IPS-11a (cell line): Measurements from ENCODE around the gene TMPRSS5.
"Not testable (repeated sequence)": the region's sequence is repeated elsewhere in the genome, so short reads cannot be mapped to it uniquely, and the experiment has no call there.

Experiments
- H3K4me3 ChIP-seq: one replicate; pipeline ENCODE4 v1.5.1; 2013; ENCODE audit warnings: low read depth, low read length, control low read depth

The TMPRSS5 gene

DNA sequence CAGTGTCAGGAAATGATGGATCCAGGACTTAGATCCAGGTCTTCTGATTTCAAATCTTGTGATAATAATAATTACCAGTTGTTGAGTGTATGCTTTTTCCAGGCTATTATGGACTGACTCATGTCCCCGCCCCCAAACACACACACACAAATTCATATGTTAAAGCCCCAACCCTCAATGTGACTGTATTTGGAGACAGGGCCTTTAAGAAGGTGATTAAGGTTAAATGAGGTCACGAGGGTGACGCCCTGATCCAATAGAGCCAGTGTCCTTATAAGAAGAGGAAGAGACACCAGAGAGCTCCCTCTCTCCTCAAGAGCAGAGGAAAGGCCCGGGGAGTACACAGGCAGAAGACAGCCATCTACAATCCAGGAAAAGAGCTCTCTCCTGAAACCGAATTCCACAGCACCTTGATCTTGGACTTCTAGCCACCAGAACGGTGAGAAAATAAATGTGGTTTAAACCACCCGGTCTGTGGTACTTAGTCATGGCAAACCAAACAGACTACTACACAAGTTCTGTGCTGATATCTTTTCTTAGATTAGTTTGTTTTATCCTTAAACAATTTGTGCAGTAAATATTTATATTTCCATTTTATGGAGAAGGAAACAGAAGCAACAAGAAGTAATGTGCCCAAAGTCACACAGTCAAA lies 8.2 kb downstream of the TMPRSS5 start:
- H3K4me3 ChIP-seq = no peak overlapping the region

DNA sequence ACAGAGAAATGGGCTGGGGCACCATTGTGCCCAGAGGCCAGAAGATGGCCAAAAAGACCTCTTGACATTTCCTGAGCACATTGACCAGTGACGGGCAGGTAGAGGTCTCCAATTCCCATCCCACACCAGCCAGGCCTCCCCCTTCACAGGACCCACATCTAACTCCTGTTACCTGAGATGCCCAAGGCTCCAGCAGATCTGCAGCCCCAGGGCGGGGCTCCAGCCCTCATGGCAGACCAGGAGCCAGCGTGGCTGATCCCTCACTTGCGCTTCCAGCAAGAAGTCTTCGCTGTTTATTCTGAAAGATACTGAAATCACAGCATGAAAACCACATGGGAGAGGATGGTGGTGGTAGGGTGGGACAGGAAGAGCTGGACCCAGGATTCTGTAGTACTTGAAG lies 9.0 kb downstream of the TMPRSS5 start:
- H3K4me3 ChIP-seq = no peak overlapping the region

DNA sequence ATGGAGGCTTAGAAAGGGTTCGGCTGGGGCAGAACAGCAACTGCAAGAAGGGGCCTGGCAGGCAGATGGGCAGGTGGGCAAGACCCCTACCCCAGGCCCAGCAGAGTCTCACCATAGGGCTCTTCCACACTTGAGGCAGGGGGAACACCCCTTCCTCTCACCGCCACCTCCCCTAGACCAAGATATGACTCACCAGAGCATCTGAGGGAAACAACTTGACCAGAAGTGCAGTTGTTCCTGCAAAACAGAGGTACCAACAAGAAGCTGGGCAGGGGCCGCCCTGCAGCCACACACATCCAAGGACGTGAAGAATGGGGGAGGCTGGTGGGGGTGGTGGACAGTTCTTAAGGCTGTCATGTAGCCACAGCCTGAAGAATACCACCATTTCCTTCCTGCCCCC lies 10.9 kb downstream of the TMPRSS5 start:
- no peak overlapping the region for H3K4me3 ChIP-seq

DNA sequence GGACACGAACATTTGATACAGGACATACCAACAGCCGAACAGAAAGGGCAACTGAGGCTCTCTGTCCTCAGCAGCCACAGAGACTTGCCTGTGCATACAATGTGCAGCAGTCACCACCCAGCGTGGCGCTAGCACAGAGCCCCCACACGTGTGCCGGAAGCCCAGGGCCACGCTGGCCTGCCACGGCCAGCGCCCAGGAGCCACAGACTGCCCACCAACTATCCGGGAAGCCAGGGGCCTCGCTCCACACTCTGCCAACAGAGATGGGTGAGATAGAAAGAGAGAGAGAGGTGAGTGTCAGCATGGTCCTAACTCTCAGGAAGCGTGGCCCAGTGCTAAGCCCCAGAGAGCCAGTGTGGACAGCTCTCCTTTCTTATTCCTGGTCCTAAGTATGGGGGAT lies 11.7 kb downstream of the TMPRSS5 start:
- no peak overlapping the region for H3K4me3 ChIP-seq

DNA sequence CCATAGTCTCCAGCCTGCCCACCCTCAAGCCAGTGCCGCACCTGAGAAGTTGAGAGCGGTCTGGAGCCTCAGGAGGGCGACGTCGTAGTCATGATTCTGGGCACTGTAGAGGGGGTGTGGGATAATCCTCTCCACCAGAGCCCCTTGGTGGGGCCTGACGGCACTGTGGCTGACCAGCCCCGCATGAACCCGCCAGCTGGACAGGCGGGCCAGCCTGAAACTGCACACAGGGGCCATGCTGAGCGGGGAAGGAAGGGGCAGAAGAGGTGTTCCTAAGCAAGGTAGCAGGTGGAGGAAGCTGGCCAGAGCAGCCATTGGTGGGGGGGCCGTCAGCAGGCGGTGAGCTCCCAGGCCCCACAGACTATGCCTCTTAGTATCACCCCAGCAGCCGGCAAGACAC lies 13.1 kb downstream of the TMPRSS5 start:
- H3K4me3 ChIP-seq = no peak overlapping the region

DNA sequence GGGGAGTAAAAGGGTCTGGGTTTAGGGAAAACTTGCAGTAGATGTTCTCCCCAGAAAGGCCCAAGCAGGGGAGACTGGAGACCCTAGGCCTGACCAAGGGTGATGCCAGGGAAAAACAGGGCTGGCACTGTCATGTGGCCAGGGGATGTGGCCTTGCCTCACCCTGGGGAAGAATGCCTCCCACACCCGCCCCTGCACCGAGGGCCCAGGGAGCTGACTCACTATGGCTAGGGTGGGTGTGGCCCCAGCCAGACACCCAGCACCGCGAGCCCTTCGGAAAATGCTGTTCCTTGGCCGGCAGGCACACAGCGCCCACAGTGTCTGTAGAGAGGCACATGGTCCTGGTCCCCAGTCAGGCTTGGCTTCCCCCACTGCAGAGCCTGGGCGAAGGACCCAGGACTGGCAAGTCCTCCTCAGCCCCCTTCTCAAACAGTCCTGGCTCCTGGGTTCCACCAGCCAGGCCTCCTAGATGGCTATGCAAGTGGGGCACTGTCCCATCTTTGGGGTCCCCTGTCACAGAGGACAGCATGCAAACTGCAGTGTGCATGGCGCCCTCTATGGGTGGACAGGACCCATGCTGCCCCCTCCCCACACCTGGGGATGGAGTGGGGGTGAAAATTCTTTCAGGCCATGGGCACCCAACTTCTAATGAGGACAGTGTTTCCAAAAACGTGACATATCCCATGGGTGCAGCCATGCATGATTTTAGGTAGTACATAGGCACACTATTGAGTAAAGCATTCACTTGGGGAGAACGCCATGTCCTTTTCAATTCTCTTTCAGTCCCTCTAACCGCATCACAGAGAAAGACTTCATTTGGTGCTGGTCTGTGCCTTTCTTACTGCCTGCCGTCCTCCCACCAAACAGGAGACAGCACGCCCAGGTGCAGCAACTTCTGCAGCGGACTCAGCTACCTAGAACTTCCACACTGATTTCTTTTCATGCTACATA lies 15.2 kb downstream of the TMPRSS5 start:
- H3K4me3 ChIP-seq = no peak overlapping the region

DNA sequence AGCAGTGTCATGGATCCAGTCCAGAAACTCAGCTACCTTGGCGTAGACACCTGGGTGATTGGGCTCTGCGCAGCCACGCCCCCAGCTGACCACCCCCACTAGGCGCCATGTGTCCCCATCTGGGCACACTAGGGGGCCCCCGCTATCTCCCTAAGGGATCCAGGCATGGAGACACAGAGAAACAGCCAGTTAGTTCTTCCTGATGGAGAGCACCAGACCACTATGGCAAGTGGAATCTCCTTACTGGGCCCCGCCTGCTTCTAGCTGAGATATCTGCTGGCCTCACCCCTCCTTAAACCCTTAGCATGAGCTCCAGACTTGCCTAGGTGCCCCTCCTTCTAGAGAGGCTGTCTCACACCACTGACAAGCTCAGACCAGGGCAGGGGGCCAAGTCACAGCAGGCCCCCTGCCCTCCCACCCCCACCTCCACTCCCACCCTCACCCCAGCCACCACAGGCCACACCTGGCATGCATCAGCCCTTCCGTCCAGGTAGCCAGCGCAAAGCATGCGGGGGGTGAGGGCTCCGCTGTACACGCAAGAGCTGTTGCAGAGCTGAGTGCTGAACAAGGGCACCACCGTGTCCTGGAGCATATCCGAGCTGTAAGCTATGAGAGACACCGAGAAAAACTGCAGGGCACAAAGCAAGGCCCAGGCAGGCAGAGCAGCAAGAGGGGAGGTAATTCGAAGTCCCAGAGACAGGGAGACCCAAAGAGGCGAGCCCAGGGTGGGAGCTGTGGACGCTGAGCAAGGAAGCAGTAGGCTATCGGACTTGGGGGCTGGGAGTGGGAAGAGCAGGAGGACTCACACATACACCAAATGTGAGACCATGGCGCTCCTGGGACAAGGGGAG lies 16.1 kb downstream of the TMPRSS5 start:
- H3K4me3 ChIP-seq = no peak overlapping the region

DNA sequence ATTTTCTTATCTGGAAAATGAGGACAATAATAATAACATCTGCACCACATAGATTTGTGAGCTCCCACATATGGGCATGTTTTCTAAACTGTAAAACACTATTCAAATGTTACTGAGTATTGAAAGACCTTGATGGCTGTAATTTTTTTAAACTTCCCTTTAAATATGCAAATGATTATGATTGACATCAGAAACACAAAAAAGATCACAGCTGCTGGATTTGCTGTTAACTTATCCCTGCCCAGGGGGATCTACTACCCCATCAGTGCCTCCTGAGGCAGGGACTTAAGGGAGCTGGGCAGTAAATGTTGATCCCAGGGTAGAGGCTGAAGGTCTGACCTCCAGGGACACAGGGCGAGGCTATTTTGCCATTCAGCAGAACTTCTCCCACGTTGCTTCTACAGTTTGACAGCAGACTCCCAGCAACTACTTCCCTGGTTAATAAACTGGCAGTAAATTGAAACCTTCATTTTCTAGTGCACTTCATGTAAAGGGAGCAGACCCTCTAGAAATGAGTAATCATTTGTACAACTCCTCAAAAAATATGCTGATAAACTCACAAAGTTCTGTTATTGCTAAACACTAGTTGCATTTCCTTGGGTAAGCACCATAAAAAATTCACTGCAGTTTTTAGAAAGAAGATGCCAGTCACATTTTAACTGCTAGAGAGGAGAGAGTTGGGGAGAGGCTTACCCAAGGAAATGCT lies 20.3 kb downstream of the TMPRSS5 start:
- H3K4me3 ChIP-seq = no peak overlapping the region

DNA sequence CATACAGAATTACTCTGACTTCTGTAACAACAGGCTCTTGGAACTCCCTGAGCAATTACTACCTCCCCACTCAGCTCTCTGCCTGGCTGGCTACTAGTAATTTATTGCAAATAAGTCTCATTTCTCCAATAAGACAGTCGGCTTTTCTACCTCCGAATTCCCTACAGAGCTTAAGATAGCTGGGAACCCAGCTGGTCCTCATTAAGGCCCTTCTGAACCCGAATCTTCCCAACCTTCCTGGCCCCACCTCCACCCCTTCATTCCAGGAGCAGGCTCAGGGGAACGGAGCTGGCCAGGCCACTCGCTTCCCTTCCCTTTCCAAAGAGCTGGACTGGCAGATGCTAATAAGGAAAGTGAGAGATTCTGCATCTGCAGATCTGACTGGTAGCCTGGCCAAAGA lies 21.6 kb downstream of the TMPRSS5 start:
- no peak overlapping the region for H3K4me3 ChIP-seq

DNA sequence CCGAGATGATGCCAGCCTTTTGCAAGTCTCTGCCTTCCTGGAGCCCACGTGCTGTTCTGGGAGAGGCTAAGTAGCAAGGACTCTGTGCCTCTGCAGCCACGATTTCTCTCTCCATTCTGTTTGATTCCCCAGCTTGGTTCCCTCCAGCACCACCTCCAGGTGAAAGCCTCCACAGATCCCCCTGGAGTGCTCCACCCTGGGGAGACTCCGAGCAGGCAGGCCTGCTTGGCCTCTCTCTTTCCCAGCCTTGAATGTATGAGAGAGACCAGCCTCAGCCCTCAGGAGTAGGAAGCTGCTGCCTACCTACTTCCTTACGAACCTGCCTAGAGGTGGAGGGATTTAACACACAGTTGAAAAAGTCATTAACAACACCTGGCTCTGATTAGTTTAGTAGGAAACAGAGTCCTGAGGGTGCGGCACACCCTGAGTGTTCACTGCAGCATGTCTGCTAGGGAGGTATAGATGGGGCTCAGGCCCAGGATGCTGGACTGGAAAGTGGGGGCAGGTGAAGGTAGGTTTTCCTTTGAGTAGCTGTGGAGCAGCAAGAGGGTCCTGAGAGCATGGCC lies 22.5 kb downstream of the TMPRSS5 start:
- no peak overlapping the region for H3K4me3 ChIP-seq

DNA sequence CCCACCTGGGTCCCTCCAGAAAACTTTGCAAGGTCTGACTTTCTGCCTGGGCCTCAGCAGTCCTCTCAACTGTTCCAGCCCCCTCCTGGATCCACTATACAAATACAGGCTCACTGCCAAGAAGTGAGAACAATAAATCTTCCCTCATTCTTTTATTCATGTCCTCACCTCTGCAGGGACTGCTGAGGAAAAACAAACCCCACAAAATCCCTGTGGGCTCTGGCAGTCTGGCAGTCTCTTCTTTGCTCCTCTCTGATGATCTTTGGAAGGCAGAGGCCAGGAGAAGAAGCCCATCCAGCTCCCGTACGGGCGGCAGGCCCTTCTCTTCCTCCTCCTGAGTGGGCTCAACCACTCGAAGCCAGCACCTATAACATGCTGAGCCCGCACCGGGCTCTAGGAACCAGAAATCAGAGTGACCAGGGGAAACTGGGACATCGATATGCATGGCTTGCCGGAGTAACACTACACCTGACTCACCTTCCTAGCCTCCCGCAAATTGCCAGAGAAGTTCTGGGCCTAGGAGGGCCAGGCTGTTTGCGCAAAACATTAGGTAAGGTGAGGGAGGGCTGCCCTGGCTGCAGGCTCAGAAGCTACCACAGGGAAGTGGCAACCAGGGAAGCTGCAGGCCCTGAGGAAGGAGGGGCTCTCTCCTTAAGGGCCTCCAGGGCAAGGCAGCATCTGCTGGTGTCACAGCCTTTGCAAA lies 24.2 kb downstream of the TMPRSS5 start:
- H3K4me3 ChIP-seq = no peak overlapping the region

DNA sequence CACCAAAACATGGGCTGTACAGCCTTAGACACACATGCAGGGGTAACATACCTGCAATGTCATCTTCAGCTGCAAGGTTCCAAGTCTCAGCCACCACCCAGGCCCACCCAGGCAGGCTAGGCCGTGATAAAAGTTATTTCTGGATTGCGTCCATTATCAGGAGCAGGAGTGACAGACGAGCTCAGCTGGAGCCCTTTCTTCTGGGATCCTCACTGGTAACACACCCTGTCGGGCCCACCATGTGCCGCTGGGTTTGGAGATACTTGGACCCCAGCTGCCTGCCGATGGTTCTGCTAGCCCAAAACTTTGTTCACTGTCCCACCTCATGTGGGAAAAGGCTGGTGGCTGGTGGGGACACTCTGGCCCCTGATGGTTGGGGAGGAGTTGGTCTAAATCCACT lies 24.8 kb downstream of the TMPRSS5 start:
- H3K4me3 ChIP-seq = no peak overlapping the region

DNA sequence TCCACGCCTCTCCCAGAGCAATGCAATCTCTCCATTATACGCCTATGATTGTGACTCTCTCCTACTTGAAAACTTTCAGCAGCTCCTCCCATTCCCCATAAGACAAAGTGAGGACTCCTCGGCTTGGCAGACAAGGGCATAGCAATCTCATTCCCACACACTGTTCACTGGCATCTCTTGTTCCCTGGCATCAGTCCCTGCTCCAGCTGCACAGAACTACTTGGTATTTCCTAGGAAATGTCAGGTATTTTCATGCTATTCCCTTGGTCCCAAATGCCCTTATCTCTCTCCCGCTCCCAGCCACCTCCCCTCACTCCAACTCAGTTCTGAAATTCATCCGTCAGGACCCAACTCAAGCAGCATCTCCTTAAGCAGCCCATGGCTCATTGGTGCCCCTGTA lies 28.4 kb downstream of the TMPRSS5 start:
- H3K4me3 ChIP-seq = no peak overlapping the region

DNA sequence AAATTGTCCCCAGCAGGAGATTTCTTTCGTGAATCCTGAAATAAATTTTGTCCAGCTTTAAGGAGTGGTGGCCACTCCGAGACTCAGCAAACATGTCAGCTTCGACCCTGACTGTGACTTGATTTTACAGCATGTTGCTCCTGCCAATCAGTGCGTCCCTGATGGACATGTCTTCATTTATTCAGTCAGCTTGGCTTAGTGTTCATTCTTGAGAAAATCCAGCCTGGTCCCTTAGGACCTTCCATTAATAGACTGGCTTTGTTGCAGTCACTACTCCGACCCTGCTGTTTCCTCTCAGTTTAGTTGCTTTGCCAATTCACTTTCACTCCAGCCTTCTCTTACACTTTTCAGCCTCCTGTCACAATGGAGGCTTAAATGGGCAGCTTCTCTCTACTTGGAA lies 30.5 kb downstream of the TMPRSS5 start:
- no peak overlapping the region for H3K4me3 ChIP-seq

DNA sequence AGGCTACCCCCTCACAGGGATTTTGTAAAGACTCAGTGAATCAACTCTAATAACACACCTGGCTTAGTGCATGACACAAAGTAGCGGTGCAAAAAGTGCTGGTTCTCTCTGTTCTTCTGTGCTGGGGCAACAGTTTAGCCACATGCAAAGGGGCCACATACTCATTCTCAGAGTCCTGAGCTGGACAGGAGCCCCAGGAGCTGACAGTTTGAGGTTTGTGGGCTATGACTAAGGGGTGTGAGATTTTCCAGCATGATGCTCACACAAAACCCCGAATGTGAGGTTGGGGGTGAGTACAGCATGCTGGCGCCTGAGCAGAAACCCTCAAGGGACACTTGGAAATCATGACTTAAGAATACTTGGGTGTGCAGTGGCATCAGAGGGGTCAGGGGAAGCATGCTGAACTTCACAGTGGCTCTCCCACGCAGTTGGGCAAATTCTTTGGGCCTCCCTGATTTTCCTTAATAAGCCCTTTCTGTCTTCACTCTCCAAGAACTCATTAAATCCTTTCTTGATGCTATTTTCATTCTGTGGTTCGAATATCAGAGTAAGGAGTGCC lies 31.0 kb downstream of the TMPRSS5 start:
- H3K4me3 ChIP-seq = no peak overlapping the region

DNA sequence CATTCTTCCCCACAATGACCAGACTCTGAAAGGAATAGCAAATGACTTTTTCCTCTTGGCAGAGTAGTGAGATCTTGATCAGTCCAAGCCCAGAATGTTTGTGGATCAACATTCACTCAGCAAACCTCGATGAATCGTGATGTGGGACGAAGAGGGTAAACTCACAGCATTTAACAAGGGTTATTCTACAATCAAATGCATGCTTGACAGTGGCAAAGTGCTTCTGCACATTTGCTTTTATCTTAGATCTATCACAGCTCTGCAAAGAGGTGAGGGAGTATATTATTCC lies 31.8 kb downstream of the TMPRSS5 start:
- no peak overlapping the region for H3K4me3 ChIP-seq

DNA sequence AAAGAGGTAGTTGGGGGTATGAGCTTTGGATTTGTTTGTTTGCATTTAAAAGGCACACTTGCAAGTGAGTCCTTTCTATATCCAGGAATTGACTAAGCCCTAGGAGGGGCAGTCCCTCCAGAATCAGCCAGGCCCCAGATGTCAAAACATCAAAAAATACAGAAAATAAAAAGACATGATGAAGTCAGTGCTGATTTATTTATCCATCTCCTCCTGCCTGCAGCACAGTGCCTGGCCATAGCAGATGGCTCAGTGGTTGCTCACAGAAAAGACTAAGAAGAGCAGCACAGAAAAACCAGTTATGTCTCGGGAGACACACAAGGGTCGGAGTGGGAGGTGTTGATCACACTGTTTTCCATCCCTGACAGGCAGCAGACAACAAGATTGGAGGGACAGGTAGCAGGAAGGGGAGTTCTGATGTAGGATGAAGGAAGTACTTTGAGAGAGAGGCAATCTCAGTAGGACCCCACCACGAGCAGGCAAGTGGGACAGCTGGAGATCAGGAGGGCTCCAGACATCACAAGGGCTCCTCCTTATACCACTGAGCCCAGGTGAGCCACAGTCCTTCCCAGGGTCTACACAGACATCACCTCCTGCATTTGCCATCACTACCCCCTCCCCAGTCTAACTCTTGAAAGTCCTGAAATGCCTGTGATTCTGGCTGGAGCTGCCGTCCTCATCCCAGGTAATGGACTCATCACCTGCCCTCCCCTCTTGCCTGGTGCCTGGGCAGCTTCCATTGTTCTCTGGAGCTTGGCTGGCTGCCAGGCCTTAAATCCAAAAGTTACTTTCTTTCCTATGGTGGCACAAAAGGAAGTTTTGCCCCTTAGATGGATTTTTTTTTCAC lies 32.3 kb downstream of the TMPRSS5 start:
- no peak overlapping the region for H3K4me3 ChIP-seq

DNA sequence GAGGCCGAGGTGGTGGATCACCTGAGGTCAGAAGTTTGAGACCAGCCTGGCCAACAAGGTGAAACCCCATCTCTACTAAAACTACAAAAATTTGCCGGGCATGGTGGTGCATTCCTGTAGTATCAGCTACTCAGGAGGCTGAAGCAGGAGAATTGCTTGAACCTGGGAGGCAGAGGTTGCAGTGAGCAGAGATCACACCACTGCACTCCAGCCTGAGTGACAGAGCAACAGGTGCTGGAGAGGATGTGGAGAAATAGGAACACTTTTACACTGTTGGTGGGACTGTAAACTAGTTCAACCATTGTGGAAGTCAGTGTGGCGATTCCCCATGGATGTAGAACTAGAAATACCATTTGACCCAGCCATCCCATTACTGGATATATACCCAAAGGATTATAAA lies 34.2 kb downstream of the TMPRSS5 start:
- H3K4me3 ChIP-seq = not testable (repeated sequence)

DNA sequence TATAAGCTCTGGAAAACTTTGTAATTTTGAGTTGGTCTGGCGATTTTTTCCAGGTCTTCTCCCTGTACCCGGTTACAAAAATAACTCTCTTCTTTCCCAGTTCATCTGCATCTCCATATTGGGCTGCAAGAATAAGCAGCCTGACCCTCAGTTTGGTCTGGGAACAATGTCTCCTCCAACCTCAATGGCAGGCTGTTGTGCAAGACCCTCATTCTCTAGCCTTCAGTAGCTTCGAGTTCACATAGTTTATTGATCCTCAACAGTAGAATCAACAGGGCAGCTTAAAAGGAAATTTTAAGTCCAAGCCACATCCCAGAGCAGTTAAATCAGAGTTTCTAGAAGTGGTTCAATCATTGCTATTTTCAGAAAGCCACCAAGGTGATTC lies 35.3 kb downstream of the TMPRSS5 start:
- H3K4me3 ChIP-seq = no peak overlapping the region
